ENCODE data around the gene EID2B. TPM values are rescaled to one million over a fixed set of nuclear protein-coding genes. Genes with fewer than 3 reads are reported as not detected.

EID2B gene
- total RNA-seq, 1 donor from 2014 or later = 4.0 TPM

- Mint-ChIP-seq H3K4me1 (peaks cover 6% of the 10 kb centered on the region), H3K27ac (no peak within 1 kb of the TSS), H3K4me3 (peak within 1 kb of the TSS; percentile 69), H3K36me3 (peaks cover 2% of the 10 kb centered on the region), H3K27me3 (ENCODE audit: low read depth) (peaks cover 79% of the 10 kb centered on the region), H3K9me3 (no peaks in the 10 kb centered on the region)
- DNase-seq (ENCODE audit: low spot score in 2 of 2, unreplicated experiment in 2 of 2) = no peak
- TF ChIP-seq, protein P1, sequence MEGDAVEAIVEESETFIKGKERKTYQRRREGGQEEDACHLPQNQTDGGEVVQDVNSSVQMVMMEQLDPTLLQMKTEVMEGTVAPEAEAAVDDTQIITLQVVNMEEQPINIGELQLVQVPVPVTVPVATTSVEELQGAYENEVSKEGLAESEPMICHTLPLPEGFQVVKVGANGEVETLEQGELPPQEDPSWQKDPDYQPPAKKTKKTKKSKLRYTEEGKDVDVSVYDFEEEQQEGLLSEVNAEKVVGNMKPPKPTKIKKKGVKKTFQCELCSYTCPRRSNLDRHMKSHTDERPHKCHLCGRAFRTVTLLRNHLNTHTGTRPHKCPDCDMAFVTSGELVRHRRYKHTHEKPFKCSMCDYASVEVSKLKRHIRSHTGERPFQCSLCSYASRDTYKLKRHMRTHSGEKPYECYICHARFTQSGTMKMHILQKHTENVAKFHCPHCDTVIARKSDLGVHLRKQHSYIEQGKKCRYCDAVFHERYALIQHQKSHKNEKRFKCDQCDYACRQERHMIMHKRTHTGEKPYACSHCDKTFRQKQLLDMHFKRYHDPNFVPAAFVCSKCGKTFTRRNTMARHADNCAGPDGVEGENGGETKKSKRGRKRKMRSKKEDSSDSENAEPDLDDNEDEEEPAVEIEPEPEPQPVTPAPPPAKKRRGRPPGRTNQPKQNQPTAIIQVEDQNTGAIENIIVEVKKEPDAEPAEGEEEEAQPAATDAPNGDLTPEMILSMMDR (IDR thresholded peaks at IDR 0.05; ENCODE audit: unreplicated experiment) = no peak
Measured at GRCh38 chr19:39514840-39515550, 17.7 kb downstream of the EID2B start, which contains the start of gene SELENOV. Gene SELENOV (plus strand): TSS chr19:39515139. CDS start chr19:39515213, 74 bp downstream.

GRCh38 chr19:39512988-39513387 lies 19.7 kb downstream of the EID2B start:
- Mint-ChIP-seq H3K4me1 (peaks cover 6% of the 10 kb centered on the region), H3K27ac (no peak overlapping the region), H3K4me3 (no peak overlapping the region), H3K36me3 (peaks cover 2% of the 10 kb centered on the region), H3K9me3 (no peaks in the 10 kb centered on the region), H3K27me3 (ENCODE audit: low read depth) (peaks cover 86% of the 10 kb centered on the region)
- TF ChIP-seq, protein P1 (IDR thresholded peaks at IDR 0.05; ENCODE audit: unreplicated experiment) = no peak
- no peak for DNase-seq (ENCODE audit: low spot score in 2 of 2, unreplicated experiment in 2 of 2)

DNA sequence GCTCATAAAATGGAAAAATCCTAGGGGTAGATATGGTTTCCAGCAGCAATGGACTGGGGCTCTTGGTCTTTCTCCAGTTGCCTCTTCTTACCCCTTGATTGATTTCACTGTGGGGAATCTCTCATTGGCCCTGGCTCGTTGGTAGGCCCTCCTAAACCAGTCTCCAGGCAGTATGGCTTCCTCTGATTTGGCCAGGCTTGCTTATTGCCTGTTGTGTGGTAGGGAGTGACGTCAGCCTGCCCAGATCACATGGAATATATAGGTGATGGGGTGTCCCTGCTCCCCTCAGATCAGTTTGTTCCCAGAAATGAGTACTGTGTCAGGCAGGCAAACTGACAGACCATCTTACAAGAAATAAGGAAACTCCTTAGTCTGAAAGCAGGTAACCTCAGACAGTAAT lies 23.4 kb downstream of the EID2B start:
- no peak for DNase-seq (ENCODE audit: low spot score in 2 of 2, unreplicated experiment in 2 of 2)
- Mint-ChIP-seq H3K27me3 (ENCODE audit: low read depth) (peaks cover 84% of the 10 kb centered on the region), H3K4me3 (no peak overlapping the region), H3K4me1 (peaks cover 6% of the 10 kb centered on the region), H3K27ac (no peak overlapping the region), H3K9me3 (no peaks in the 10 kb centered on the region), H3K36me3 (no peaks in the 10 kb centered on the region)
- TF ChIP-seq, protein P1 (IDR thresholded peaks at IDR 0.05; ENCODE audit: unreplicated experiment) = no peak

DNA sequence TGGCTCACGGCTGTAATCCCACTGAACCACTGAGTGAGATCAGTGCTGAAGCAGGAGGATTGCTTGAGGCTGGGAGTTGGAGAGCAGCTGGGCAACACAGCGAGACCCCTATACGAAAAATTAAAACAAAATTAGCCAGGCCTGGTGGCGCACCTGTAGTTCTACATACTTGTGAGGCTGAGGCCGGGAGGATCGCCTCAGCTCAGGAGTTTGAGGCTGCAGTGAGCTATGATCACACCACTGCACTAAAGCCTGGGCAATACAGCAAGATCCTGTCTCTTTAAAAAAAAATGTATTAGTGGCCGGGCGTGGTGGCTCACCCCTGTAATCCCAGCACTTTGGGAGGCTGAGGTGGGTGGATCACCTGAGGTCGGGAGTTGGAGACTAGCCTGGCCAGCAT lies 24.0 kb downstream of the EID2B start:
- Mint-ChIP-seq H3K27ac (no peak overlapping the region), H3K27me3 (ENCODE audit: low read depth) (peaks cover 84% of the 10 kb centered on the region), H3K9me3 (no peaks in the 10 kb centered on the region), H3K4me3 (no peak overlapping the region), H3K4me1 (peaks cover 6% of the 10 kb centered on the region), H3K36me3 (no peaks in the 10 kb centered on the region)
- TF ChIP-seq, protein P1 (IDR thresholded peaks at IDR 0.05; ENCODE audit: unreplicated experiment) = no peak
- no peak for DNase-seq (ENCODE audit: low spot score in 2 of 2, unreplicated experiment in 2 of 2)

DNA sequence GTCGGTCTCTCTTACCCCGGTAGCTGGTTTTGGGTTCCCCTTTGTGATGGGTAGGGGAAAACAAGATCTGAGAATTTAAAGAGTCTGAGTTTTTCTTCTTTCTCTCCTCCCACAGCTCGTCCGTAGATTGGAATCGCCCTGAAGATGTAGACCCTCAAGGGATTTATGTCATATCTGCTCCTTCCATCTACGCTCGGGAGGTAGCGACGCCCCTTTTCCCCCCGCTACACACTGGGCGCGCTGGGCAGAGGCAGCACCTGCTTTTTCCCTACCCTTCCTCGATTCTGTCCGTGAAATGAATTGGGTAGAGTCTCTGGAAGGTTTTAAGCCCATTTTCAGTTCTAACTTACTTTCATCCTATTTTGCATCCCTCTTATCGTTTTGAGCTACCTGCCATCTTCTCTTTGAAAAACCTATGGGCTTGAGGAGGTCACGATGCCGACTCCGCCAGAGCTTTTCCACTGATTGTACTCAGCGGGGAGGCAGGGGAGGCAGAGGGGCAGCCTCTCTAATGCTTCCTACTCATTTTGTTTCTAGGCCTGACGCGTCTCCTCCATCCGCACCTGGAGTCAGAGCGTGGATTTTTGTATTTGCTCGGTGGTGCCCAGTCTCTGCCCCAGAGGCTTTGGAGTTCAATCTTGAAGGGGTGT lies 24.8 kb downstream of the EID2B start:
- TF ChIP-seq, protein P1 (IDR thresholded peaks at IDR 0.05; ENCODE audit: unreplicated experiment) = no peak
- no peaks in the 10 kb centered on the region for H3K36me3 Mint-ChIP-seq
- DNase-seq (ENCODE audit: low spot score in 2 of 2, unreplicated experiment in 2 of 2) = no peak
- H3K27ac Mint-ChIP-seq = no peak overlapping the region
- peaks cover 84% of the 10 kb centered on the region for H3K27me3 Mint-ChIP-seq (ENCODE audit: low read depth)
- peaks cover 6% of the 10 kb centered on the region for H3K4me1 Mint-ChIP-seq
- peak overlapping the region; percentile 65 for H3K4me3 Mint-ChIP-seq
- H3K9me3 Mint-ChIP-seq = no peaks in the 10 kb centered on the region

All from mesothelial cell of epicardium (in vitro differentiated cells).